ENCODE measurements around the gene AHSP.

AHSP gene

GRCh38 chr16:31489298-31489564, 38.5 kb upstream of the AHSP start:
- no peak for DNase-seq
- Histone ChIP-seq H3K27ac (ENCODE audit: insufficient read depth in 1 of 2, low read depth in 1 of 2, low read length in 2 of 2, poor library complexity in 1 of 2, severe bottlenecking in 2 of 2) (no peak overlapping the region), H3K36me3 (ENCODE audit: control insufficient read depth in 4 of 4, insufficient read depth in 4 of 4, low read length in 3 of 4) (peaks cover 8 to 42% (median 29%) of the 10 kb centered on the region in 4 experiments), H3K9me3 (ENCODE audit: control extremely low read depth in 1 of 5, control insufficient read depth in 4 of 5, insufficient read depth in 2 of 5, low read depth in 1 of 5, low read length in 4 of 5) (no peaks in the 10 kb centered on the region), H3K4me3 (ENCODE audit: control insufficient read depth in 1 of 7, extremely low read depth in 1 of 7, insufficient read depth in 4 of 7, low read depth in 2 of 7, low read length in 6 of 7) (no peak overlapping the region), H3K27me3 (replicated peaks in 2 of 5; ENCODE audit: control insufficient read depth in 4 of 5, insufficient read depth in 5 of 5, low read length in 4 of 5) (no peaks in the 10 kb centered on the region), H3K4me1 (ENCODE audit: control extremely low read depth in 1 of 4, control insufficient read depth in 4 of 4, insufficient read depth in 4 of 4, low read length in 3 of 4) (peaks cover 0 to 28% (median 22%) of the 10 kb centered on the region in 4 experiments)
- CTCF ChIA-PET: interaction anchor here (1.0 to 2.1 kb wide), 4 partner anchors 9 to 22 kb away, joined by 3 to 6 read pairs (median 3); no protein-coding TSS in a partner anchor
- WGBS (ENCODE audit: insufficient coverage): 100% methylated on average over 4 of the region's 7 CpGs
- POLR2A ChIA-PET: no interaction called here

- H3K36me3 ChIP-seq (ENCODE audit: control insufficient read depth in 4 of 4, insufficient read depth in 4 of 4, low read length in 3 of 4): peaks cover 8 to 49% (median 30%) of the 10 kb centered on the region in 4 experiments
- ChIA-PET POLR2A (no interaction called here), CTCF (interaction anchor here (1.0 to 2.1 kb wide), 5 partner anchors 8 to 379 kb away, joined by 3 to 6 read pairs (median 3); no protein-coding TSS in a partner anchor)
- no peak overlapping the region for H3K4me3 ChIP-seq (ENCODE audit: control insufficient read depth in 1 of 7, extremely low read depth in 1 of 7, insufficient read depth in 4 of 7, low read depth in 2 of 7, low read length in 6 of 7)
- WGBS (ENCODE audit: insufficient coverage): 94% methylated on average over 19 of the region's 22 CpGs
- no peak for DNase-seq
- H3K27me3 ChIP-seq (replicated peaks in 2 of 5; ENCODE audit: control insufficient read depth in 4 of 5, insufficient read depth in 5 of 5, low read length in 4 of 5): no peaks in the 10 kb centered on the region
- peaks cover 0 to 24% (median 22%) of the 10 kb centered on the region in 4 experiments for H3K4me1 ChIP-seq (ENCODE audit: control extremely low read depth in 1 of 4, control insufficient read depth in 4 of 4, insufficient read depth in 4 of 4, low read length in 3 of 4)
- H3K27ac ChIP-seq (ENCODE audit: insufficient read depth in 1 of 2, low read depth in 1 of 2, low read length in 2 of 2, poor library complexity in 1 of 2, severe bottlenecking in 2 of 2): no peak overlapping the region
- no peaks in the 10 kb centered on the region for H3K9me3 ChIP-seq (ENCODE audit: control extremely low read depth in 1 of 5, control insufficient read depth in 4 of 5, insufficient read depth in 2 of 5, low read depth in 1 of 5, low read length in 4 of 5)
These were observed 37.8 kb upstream of the AHSP start for GRCh38 chr16:31489616-31490584.

DNA sequence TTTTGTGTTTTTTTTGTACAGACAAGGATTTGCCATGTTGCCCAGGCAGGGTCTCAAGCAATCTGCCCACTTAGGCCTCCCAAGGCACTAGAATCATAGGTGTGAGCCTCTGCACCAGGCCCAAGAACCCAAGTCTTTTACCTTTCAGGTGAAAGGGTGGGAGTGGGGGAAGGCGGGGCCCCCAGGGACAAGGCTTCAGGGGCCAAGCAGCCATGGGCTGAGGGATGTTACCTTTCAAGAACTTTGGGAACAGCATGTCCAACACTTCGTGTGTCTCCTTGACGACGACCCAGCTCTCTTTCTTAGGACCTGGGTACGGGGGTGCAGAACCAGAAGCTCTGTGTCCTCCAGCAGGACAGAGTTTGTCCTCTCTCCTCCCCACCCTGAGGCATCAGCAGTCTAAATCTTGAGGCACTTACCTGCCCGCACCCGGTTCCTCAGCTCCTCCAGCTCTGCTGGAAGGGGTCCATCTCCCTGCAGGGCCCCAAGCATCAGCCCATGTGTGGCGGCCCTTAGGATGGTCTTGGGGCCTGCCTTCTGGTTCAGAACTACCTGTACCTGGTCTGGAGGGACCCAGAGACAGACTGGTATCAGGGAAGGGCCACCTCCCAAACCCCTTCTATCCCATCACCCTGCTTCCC, 35.8 kb upstream of the AHSP start:
- no peak overlapping the region for H3K27ac ChIP-seq (ENCODE audit: insufficient read depth in 1 of 2, low read depth in 1 of 2, low read length in 2 of 2, poor library complexity in 1 of 2, severe bottlenecking in 2 of 2)
- WGBS (ENCODE audit: insufficient coverage): 97% methylated on average over 8 of the region's 8 CpGs
- no peak overlapping the region for H3K4me3 ChIP-seq (ENCODE audit: control insufficient read depth in 1 of 7, extremely low read depth in 1 of 7, insufficient read depth in 4 of 7, low read depth in 2 of 7, low read length in 6 of 7)
- peaks cover 0 to 22% (median 17%) of the 10 kb centered on the region in 4 experiments for H3K4me1 ChIP-seq (ENCODE audit: control extremely low read depth in 1 of 4, control insufficient read depth in 4 of 4, insufficient read depth in 4 of 4, low read length in 3 of 4)
- POLR2A ChIA-PET: no interaction called here
- CTCF ChIA-PET: interaction anchor here (1.3 kb wide), 1 partner anchor 10 kb away, joined by 3 read pairs; no protein-coding TSS in a partner anchor
- no peak for DNase-seq
- H3K9me3 ChIP-seq (ENCODE audit: control extremely low read depth in 1 of 5, control insufficient read depth in 4 of 5, insufficient read depth in 2 of 5, low read depth in 1 of 5, low read length in 4 of 5): no peaks in the 10 kb centered on the region
- H3K27me3 ChIP-seq (replicated peaks in 2 of 5; ENCODE audit: control insufficient read depth in 4 of 5, insufficient read depth in 5 of 5, low read length in 4 of 5): no peaks in the 10 kb centered on the region
- peaks cover 8 to 67% (median 46%) of the 10 kb centered on the region in 4 experiments for H3K36me3 ChIP-seq (ENCODE audit: control insufficient read depth in 4 of 4, insufficient read depth in 4 of 4, low read length in 3 of 4)

- Histone ChIP-seq H3K4me1 (ENCODE audit: control extremely low read depth in 1 of 4, control insufficient read depth in 4 of 4, insufficient read depth in 4 of 4, low read length in 3 of 4) (peaks cover 0 to 6% (median 1%) of the 10 kb centered on the region in 4 experiments), H3K27me3 (replicated peaks in 2 of 5; ENCODE audit: control insufficient read depth in 4 of 5, insufficient read depth in 5 of 5, low read length in 4 of 5) (no peaks in the 10 kb centered on the region), H3K27ac (ENCODE audit: insufficient read depth in 1 of 2, low read depth in 1 of 2, low read length in 2 of 2, poor library complexity in 1 of 2, severe bottlenecking in 2 of 2) (no peak overlapping the region), H3K4me3 (ENCODE audit: control insufficient read depth in 1 of 7, extremely low read depth in 1 of 7, insufficient read depth in 4 of 7, low read depth in 2 of 7, low read length in 6 of 7) (no peak overlapping the region), H3K9me3 (ENCODE audit: control extremely low read depth in 1 of 5, control insufficient read depth in 4 of 5, insufficient read depth in 2 of 5, low read depth in 1 of 5, low read length in 4 of 5) (no peaks in the 10 kb centered on the region), H3K36me3 (ENCODE audit: control insufficient read depth in 4 of 4, insufficient read depth in 4 of 4, low read length in 3 of 4) (peaks cover 8 to 83% (median 59%) of the 10 kb centered on the region in 4 experiments)
- POLR2A ChIA-PET: interaction anchor here (0.6 kb wide), 1 partner anchor 8 kb away, joined by 4 read pairs; no protein-coding TSS in a partner anchor
- 95% methylated on average over 14 of the region's 18 CpGs for WGBS (ENCODE audit: insufficient coverage)
- DNase-seq: no peak
- CTCF ChIA-PET: interaction anchor here (1.6 kb wide), 1 partner anchor 8 kb away, joined by 5 read pairs; no protein-coding TSS in a partner anchor
These were observed 34.1 kb upstream of the AHSP start for GRCh38 chr16:31493506-31494125.

DNA sequence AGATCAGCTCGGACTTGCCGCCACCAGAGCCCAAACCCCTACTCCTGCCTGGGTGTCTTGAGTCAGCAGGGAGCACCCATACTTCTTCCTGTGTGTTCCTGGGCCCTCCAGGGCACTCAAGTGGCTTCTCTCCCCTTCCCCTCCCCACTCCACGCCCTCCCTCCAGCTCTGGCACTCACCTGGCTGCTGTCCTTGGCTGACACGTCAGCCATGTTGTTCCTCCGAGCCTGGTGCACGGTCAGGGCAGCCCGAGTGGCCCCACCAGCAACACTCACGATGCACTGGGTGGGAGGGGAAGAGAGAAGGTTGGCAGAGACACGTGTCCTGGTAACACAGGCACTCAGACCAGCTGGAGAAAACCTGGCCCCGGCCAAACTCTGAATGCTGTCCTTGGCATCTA, 31.0 kb upstream of the AHSP start:
- POLR2A ChIA-PET: no interaction called here
- H3K27ac ChIP-seq (ENCODE audit: insufficient read depth in 1 of 2, low read depth in 1 of 2, low read length in 2 of 2, poor library complexity in 1 of 2, severe bottlenecking in 2 of 2): no peak overlapping the region
- H3K9me3 ChIP-seq (ENCODE audit: control extremely low read depth in 1 of 5, control insufficient read depth in 4 of 5, insufficient read depth in 2 of 5, low read depth in 1 of 5, low read length in 4 of 5): no peaks in the 10 kb centered on the region
- CTCF ChIA-PET: interaction anchor here (1.2 to 1.5 kb wide), 2 partner anchors 11 to 36 kb away, joined by 3 to 5 read pairs; partner anchors contain the start of gene RUSF1
- peaks cover 7 to 87% (median 61%) of the 10 kb centered on the region in 4 experiments for H3K36me3 ChIP-seq (ENCODE audit: control insufficient read depth in 4 of 4, insufficient read depth in 4 of 4, low read length in 3 of 4)
- DNase-seq: no peak
- no peaks in the 10 kb centered on the region for H3K4me1 ChIP-seq (ENCODE audit: control extremely low read depth in 1 of 4, control insufficient read depth in 4 of 4, insufficient read depth in 4 of 4, low read length in 3 of 4)
- no peaks in the 10 kb centered on the region for H3K27me3 ChIP-seq (replicated peaks in 2 of 5; ENCODE audit: control insufficient read depth in 4 of 5, insufficient read depth in 5 of 5, low read length in 4 of 5)
- 98% methylated on average over 7 of the region's 10 CpGs for WGBS (ENCODE audit: insufficient coverage)
- H3K4me3 ChIP-seq (ENCODE audit: control insufficient read depth in 1 of 7, extremely low read depth in 1 of 7, insufficient read depth in 4 of 7, low read depth in 2 of 7, low read length in 6 of 7): no peak overlapping the region

DNA sequence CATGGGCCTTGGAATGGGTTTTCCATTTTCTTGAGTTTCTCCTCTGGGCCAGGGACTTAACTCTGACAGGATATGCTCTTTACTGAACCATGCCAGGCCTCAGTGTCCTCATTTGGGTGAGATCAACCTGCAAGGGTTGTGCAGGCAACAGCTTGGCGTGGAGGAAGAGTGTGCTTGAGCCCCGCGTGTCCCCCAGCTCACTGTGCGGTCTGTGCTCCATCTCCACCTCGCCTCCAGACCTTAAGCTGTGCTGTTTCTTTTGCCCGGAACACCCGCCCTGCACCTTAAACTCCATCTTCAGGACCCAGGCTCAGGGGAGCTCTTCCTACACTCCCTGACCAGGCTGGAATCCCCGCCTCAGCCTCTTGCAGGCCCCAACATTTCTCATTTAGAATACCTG, 29.2 kb upstream of the AHSP start:
- 98% methylated on average over 6 of the region's 8 CpGs for WGBS (ENCODE audit: insufficient coverage)
- POLR2A ChIA-PET: no interaction called here
- CTCF ChIA-PET: interaction anchor here (1.4 to 1.7 kb wide), 2 partner anchors 9 to 43 kb away, joined by 4 to 6 read pairs; no protein-coding TSS in a partner anchor
- no peak overlapping the region for H3K27ac ChIP-seq (ENCODE audit: insufficient read depth in 1 of 2, low read depth in 1 of 2, low read length in 2 of 2, poor library complexity in 1 of 2, severe bottlenecking in 2 of 2)
- H3K4me3 ChIP-seq (ENCODE audit: control insufficient read depth in 1 of 7, extremely low read depth in 1 of 7, insufficient read depth in 4 of 7, low read depth in 2 of 7, low read length in 6 of 7): no peak overlapping the region
- H3K9me3 ChIP-seq (ENCODE audit: control extremely low read depth in 1 of 5, control insufficient read depth in 4 of 5, insufficient read depth in 2 of 5, low read depth in 1 of 5, low read length in 4 of 5): no peaks in the 10 kb centered on the region
- H3K36me3 ChIP-seq (ENCODE audit: control insufficient read depth in 4 of 4, insufficient read depth in 4 of 4, low read length in 3 of 4): peaks cover 3 to 69% (median 48%) of the 10 kb centered on the region in 4 experiments
- H3K27me3 ChIP-seq (replicated peaks in 2 of 5; ENCODE audit: control insufficient read depth in 4 of 5, insufficient read depth in 5 of 5, low read length in 4 of 5): no peaks in the 10 kb centered on the region
- DNase-seq: no peak
- peaks cover 0 to 3% (median 2%) of the 10 kb centered on the region in 4 experiments for H3K4me1 ChIP-seq (ENCODE audit: control extremely low read depth in 1 of 4, control insufficient read depth in 4 of 4, insufficient read depth in 4 of 4, low read length in 3 of 4)
